HG03066 (cell line): Measurements from ENCODE around the gene NMNAT3.
"Not testable (repeated sequence)": the region's sequence is repeated elsewhere in the genome, so short reads cannot be mapped to it uniquely, and the experiment has no call there.

ENCODE experiments used
- ATAC-seq: cut with Tn5 transposase; IDR thresholded peaks from one replicate; pipeline ENCODE4 v1.9.1; 2021; ENCODE audit warnings: low read depth; ENCODE audit not compliant: unreplicated experiment

Gene NMNAT3

DNA sequence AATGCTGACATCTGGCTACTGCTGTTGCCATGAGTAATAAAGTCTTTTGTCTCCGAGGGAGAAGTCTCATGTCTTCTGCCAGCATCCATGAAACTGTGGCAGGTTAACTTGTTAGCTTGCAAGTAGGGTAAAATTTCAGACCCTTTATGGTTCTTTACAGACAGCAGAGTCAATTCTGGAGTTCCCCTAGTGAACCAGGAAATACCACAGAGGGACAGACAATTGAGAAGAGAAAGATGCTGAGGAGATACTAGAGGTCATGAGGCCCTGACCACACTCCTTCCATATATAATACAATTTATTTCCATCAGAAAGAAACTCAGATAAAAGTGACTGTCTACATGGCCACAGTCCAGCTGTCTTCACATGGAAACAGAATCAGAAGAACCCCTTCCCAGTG, 38.1 kb downstream of the NMNAT3 start:
- ATAC-seq: no peak

DNA sequence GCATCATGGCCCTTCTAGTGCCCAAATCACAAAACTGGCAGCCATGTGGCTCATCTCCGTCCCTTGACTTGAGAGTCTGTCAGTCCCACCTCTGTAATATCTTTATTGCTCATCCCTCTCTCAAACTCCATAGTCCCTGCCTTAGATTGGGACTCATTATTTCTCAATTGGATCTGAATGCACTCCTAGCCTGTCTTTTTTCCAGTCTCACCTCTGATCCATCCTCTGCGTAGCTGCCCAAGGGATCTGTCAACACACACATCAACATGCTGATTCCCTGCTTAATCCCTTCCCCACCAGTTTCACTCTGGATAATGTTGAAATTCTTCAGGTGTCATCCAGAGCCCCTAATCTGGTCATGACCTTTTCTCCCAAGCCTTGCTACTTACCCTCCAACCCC, 39.3 kb downstream of the NMNAT3 start:
- ATAC-seq: no peak

DNA sequence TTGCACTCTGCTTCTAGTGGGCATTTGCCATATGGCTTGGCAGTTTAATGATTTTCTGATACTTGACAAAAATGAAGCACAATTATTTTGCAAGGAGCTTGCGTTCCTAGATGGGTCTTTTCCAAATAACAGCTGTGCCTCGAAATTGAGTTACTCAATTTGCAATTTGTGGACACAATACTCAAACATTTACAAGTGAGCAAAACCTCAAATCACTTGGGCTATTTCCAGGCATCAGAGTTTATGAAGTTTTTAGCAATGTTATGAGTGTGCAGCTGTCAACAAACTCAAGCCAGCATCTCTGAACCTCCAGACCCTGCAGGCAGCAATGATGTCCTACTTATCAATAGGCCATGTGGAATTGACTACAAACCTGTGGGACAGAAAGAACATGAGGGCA, 41.3 kb downstream of the NMNAT3 start:
- no peak for ATAC-seq

DNA sequence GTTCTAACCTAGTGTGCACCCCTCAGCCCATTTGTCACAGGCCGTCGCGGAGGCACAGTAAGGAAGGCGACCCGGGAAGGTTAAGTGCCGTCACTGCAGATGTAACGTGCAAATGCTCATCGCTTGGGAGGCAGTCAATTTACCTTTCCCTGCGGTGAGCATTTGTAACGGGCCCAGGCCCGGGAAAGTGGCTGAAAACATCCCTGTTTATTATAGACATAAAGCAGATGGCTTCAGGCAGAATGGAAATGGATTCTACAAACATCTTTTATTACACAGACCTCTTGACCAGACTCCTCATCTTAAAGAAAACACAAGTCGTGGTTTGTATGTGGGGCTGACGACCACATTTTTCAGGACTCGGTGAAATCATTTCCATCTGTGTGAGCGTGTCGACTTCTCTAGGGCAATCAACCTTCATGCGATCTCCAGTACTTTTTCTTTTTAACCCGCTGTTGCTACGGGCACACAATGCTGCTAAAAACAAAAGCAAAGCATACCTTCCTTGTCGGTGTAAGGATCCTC, 43.6 kb downstream of the NMNAT3 start:
- ATAC-seq: no peak

DNA sequence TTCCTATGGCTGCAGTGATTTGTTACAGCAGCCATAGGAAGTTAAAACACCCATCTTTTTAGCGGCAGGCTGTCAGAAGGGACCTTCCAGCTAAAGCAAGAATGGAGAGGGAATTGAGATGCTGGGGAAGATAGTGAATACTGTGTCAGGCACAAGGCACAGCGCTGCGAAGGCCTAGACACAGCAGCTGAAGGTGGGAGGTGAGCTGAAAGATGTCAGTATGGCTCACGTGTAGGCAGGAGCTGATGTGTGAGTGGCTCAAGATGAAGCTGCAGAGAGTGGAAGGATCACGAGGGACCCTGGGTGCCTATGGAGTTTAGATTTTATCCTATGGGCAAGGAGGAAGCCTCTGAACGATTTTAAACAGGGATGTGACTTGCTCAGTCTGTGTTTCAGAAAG, 44.3 kb downstream of the NMNAT3 start:
- ATAC-seq: no peak

DNA sequence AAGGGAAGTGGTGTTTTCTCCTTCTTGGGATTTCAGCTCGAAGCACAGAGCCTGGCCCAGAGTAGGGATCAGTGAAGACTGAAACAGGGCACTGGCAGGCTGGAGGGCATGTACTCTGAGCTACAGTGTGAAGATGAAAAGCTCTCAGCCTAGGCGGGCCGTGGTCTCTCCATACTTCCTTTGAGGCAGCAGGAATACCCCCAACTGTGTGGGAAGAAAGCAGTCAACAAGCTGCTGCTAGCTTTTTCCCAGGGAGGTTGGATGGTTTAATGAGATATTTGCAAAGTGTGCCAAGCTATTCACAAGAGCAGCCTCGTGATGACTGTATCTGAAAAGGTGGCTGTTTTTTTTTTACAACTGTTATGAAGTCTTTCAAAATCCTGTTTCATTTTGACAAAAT, 47.2 kb downstream of the NMNAT3 start:
- ATAC-seq: no peak

DNA sequence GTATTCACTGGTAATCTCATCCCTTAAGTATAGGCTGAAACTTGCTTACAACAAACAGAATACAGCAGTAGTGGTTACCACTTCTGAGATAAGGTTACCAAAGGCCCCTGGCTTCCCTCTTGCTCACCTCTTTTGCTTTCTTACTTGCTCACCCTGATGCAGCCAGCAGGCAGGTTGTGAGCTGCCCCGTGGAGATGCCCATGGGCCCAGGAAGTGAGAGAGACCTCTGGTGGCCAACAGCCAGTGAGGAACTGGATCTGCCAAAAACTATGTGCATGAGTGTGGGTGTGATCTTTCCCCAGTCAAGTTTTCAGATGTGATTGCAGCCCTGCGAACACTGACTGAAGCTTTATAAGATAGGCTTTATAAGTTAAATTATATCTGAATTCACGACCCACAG, 48.7 kb downstream of the NMNAT3 start:
- ATAC-seq: no peak

DNA sequence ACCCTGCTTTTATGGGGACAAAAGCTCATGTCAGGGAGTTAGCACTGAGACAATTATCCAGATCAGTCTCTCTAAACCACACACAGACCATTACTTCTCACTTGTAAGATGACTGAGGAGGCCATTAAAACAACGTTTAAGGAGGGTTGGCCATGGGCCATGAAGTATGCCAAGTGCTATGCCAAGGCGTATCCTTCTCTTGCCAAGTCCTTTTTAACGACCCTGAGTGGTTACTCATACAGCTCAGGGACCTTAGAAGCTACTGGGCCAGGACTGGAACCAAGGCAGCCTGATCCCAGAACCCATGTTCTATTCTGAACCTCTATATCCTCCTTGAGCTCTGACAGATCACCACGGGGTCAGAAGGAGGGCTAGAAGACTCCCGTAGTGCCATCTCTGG, 50.0 kb downstream of the NMNAT3 start:
- ATAC-seq: no peak

DNA sequence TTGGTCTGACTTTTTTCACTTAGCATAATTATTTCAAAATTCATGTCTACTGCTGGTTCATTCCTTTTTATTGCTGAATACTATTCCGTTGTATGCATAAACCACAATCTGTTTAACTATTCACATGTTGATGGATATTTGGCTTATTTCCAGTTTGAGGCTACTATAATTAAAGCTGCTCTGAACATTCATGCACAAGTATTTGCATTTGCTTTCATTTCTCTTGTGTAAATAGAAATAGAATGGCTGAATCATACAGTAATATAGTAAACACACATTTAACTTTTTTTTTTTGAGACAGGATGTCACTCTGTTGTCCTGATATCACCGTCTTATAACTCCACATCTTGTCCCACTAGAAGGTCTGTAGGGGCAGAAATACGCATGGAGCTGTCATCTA, 57.3 kb downstream of the NMNAT3 start:
- ATAC-seq: no peak

DNA sequence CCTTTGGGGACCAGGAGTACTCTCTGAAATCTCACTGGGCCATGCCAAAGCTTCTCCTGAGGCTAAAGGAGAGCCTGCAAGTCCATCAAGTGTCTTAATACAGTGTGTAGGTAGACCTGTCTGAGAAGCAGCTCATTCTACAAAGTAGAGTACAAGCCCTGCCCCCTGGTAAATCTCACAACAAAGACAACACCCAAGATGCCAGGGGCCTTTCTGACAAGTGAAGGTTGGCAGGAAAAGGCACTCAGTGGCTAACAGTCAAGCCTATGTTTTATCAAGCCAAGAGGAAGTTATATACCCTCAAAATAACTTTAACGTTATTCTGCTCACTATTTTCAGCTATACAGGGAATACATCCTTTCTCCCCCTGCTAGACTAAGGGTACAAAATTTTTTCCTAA, 58.3 kb downstream of the NMNAT3 start:
- no peak for ATAC-seq

DNA sequence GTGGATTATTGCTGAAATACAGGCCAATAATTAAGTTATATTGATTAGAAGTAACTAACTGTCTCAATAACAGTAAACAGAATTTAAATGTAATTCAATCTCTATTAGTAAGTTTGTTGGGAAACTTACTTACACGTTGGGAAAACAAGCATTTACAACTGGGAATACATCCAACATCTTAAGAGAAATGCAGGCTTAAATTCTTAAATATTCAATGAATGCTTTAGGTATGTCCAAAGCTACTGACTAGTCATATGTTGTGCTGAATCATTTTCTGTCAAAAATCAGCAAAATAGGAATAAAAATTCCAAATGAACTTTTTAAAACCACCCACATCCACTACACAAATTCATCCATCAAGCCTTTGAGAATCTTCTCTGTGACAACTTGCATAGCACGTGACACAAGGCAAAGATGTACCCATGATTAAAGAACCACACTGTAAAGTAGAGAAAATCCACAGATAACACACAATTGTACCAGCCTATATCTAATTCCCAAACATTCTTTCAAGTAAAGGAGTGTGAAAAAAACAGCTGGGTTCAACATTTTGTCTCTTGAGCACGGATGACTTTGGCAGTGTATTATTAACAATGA, 60.0 kb downstream of the NMNAT3 start:
- no peak for ATAC-seq

DNA sequence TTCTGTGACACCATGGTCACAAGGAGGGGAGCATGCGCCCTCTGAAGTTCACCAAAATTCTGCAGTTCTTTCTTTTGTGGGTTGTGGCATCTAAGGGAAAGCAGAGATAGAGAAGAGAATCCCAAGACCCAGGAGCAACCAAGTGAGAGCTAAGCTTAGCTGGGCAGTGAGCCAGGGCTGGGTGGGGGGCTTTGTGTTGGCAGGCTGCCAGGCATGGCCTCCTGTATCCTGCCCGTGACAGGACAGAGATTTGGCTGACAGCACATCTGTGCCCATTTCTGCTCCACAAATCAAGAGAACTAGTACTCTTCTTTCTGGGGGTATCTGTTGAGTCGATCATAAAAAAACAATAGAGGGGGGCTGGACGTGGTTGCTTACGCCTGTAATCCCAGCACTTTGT, 66.2 kb downstream of the NMNAT3 start:
- no peak for ATAC-seq

DNA sequence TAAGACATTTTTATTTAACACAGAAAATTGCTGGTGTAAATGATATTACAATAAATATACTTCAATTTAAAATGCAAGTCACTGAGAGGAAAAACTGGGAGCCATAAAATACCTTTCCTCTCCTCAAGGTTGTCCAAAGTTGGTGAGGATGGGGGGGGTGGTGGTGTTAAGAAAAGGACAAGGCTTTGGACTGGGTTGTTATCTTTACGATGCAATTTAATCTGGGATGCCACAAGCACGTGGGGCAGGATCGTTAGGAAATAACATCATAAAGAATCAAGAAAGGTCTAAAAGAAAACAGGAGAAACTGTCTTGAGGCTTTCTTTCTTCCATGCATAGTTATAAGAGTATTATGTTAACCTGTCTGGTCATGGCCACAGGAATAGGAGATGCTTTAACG, 66.9 kb downstream of the NMNAT3 start:
- no peak for ATAC-seq

DNA sequence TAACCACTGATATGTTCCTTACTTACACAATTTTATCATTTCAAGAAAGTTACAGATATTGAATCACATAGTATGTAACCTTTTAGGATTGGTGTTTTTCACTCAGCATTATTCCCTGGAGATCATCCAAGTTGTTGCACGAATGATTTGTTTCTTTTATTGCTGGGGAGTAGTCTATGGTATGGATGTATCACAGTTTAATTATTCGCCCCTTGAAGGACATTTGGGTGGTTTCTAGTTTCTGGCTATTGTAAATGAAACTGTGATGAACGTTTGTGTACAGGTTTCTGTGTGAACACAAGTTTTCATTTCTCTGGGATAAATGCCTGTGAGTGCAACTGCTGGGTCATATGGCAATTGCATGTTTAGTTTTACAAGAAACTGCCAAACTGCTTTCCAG, 68.8 kb downstream of the NMNAT3 start:
- no peak for ATAC-seq

DNA sequence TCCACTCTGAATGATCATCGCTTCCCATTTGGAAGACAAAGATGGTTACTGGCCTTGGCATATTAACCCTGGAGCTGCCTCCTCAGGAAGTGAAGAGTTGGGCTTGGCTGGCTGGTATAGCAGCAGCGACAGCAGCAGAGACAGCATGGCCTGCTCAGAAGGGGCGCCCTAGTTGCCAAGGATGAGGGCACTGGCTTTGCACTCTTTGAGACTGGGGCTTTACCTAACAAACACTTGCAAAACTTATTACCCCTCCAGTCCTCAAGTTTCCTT, 69.7 kb downstream of the NMNAT3 start:
- no peak for ATAC-seq

DNA sequence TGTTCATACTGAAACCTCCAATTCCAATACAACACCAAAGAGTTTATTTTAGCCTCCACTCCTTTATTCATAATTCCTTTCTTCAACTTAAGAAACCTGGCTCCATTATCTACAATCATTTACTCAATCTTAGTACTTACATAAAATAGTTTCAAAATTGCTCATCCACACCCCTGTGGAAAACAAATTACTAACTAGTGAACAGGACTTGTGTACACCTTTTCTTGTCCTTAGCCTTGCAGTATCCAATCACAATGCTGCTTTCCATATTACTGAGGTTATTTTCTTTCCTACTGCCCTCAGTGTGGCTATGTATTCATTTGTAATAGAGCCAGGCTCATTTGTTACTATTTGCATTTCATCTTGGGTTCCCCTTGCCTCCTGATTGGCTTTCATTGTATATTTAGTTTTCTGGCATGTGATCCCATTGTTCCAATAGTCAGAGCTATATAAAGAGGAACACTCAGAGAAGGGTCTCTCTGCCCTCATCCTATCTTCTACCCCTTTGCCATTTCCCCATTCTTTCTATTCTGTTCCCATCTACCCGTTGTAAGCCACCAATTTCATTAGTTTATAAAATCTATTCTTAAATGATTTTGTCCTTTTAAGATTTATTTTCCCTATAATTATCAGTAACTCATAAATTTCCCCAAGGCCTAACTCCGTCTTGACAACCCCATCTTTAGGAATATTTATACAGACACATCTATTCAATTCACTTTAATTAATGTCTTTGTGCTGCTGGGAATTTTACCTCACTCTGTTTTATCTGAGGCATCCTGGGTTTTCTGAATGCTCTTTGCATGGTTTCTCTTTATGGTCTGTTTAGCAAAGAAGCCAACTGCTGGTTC, 70.3 kb downstream of the NMNAT3 start:
- ATAC-seq: no peak

DNA sequence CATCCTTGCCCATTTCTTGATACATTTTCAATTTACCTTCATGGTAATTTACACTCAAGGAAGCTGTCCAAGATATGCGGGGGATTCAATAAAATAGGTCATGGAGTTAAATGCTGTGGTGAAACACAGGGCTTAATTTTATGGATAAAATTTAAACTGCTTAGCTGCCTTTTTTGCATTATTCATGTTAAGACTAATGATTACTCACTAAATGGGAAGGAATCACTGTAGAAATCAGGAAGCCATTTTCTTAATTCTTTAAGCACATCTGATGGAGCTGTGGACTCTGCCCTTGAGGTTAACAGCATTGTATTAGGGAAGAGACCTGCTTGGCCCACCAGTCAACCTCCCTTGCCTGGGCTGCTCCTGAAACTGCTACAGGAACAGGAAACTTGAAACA, 75.8 kb downstream of the NMNAT3 start:
- ATAC-seq: no peak

DNA sequence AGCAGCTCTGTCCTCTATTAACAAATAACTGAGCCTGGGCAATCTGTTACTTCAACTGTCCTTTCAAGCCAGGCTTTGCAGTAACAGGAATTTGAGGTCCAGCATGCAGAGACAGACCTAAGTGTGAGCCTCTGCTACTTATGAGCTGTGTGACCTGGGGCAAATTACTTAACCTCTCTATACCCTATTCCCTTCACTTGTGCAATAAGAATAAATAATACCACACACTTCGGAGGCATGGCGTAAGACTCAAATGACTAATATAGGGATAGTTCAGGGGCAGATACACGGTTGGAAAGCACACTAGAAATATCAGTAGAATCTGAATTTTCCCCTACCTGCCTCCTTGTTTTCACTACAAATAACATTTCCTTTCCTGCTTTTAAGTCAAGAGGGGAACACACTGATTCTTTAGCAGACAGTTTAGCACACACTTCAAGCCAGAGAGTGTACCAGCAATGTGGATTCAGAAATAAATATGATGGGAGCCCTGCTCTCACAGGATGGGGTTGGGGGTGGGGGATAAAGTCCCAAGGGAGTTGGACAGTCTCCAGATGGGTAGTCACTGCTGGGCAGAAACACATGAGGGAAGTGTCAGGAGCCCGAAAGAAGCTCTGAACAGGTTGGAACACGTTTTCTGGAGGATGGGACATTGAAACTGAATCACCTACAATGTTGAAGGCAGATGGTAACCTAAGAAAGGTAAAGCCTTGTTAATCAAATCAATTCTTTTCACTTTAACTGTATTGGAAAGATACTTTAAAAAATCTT, 76.4 kb downstream of the NMNAT3 start:
- ATAC-seq: no peak

DNA sequence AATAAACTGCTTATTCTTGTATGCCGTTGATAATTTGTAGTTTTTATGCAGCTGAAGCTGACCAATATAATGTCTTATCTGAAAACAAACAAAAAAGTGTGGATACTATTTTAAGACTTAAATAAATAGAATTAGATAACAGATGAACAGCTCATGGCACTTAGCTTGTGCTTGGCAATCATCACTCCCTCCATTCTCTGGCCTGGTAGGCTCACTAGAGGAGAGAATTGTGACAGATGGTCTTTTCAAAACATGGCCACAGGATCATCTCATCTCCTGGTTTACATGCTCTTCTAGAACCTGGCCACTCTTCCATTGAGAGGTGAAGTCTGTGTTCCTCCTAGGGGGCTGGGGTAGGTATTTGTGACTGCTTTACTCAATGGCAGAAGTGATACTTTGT, 79.8 kb downstream of the NMNAT3 start:
- no peak for ATAC-seq

DNA sequence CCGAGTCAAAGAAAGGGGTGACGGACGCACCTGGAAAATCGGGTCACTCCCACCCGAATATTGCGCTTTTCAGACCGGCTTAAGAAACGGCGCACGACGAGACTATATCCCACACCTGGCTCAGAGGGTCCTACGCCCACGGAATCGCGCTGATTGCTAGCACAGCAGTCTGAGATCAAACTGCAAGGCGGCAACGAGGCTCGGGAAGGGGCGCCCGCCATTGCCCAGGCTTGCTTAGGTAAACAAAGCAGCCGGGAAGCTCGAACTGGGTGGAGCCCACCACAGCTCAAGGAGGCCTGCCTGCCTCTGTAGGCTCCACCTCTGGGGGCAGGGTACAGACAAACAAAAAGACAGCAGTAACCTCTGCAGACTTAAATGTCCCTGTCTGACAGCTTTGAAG, 86.6 kb downstream of the NMNAT3 start:
- ATAC-seq: not testable (repeated sequence)

DNA sequence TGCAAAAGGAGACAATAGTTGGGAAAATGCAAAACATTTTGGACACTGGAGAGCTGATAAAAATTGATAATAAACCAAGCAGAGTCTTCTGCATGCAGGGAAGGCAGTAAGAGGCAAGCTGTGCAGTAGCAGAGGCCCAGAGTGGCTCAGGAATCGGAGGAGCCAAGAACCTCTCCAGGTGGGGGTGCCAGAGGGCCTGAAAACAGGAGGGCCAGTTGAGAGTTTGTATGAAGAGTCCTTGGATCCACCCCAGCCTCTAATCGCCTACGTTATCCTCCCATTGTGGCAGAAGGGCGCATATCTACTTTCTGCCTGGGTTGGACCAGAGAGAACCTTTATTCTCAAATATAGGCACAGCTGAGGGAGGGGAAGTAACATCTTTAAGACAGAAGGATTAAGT, 89.3 kb downstream of the NMNAT3 start:
- no peak for ATAC-seq

DNA sequence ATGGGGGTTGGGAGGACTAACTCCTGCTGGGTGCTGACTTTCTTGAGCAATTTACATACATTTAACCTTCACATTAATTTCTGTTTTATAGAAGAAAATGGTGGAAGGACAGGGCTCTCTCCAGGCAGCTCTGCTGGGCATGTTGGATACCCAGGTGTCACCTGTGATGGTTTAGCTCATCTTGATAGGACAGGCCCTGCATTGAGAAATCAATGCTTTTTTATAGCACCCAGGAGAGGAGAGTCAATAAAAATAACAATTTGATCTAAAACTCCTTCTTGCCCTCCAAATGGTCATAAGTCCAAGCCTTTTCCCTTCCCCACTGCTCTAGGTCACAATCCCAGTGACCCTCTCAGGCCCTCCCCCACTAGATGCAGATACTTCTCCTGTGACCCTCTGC, 90.0 kb downstream of the NMNAT3 start:
- ATAC-seq: no peak
